ENCODE measurements around the gene RTCB.

The RTCB gene

GRCh38 chr22:32411829-32412592 lies at the start of gene RTCB:
Gene RTCB, minus strand, starts transcription at chr22:32412247. Its CDS starts 91 bp downstream, at chr22:32412156.
- peak; percentile 82 to 90 (median 87) for DNase-seq (ENCODE audit: low read depth in 4 of 4, low spot score in 1 of 4)

DNA sequence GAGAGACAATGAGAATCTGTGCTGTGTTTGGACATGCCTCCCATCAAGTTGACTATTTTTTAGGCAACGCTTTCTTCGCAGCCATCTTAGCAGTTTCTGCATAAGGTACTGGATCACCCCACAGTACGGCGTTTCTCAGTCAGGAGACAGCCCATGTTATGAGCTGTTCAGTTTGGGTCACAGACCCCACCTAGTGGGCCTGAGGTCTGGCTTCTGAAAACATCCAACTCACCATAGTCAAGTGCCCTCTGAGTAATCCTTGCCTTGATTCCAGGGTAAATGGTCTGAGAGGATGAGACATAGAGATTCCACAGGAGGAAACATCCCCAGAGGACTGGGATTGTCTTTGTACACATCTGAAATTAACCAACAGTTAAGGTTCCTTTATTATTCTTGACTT lies 45.0 kb upstream of the RTCB start:
- DNase-seq (ENCODE audit: low read depth in 4 of 4, low spot score in 1 of 4): no peak

DNA sequence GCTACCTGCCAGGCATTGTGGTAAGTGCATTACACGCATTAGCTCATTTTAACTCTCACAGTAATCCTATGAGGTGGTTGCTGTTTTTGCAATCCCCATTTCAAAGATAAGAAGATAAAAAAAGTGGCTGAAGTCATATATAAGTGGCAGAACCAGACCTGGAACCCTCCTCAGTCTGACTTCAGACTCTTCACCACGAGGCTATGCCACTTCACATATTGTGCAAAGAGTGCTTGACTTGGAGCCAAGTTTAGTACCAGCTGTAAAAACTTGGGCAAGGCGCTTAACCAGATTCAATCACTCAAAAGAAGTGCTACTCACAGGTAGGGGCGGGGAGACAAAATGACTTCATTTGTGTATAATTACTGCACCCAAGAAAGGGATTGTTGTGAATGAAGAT lies 36.9 kb upstream of the RTCB start:
- DNase-seq (ENCODE audit: low read depth in 4 of 4, low spot score in 1 of 4): no peak

GRCh38 chr22:32446321-32446720 lies 34.3 kb upstream of the RTCB start:
- DNase-seq (ENCODE audit: low read depth in 4 of 4, low spot score in 1 of 4): no peak

GRCh38 chr22:32444068-32444467 lies 32.0 kb upstream of the RTCB start:
- DNase-seq (ENCODE audit: low read depth in 4 of 4, low spot score in 1 of 4): no peak

GRCh38 chr22:32430352-32430751 lies 18.3 kb upstream of the RTCB start:
- DNase-seq (ENCODE audit: low read depth in 4 of 4, low spot score in 1 of 4): no peak

DNA sequence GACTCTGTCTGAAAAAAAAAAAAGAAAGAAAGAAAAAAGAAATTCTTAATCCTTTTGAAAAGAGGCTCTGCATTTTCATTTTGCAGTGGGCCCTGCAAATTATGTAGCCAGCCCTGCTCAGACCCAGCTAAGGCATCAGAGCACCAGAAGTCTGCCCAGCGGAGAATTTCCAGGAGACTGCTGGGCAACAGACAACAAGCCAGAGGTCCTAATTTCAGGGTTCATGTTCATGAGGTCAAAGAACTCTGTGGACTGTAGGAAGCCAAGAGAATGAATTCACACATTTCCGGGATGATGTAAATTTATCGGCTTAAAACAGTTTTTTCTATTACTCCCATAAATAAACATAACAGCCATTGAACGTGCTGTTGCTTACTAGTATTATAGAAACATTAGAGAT lies 14.8 kb upstream of the RTCB start:
- DNase-seq (ENCODE audit: low read depth in 4 of 4, low spot score in 1 of 4): no peak

- DNase-seq (ENCODE audit: low read depth in 4 of 4, low spot score in 1 of 4): no peak
Measured at GRCh38 chr22:32423664-32424063, 11.6 kb upstream of the RTCB start.

DNA sequence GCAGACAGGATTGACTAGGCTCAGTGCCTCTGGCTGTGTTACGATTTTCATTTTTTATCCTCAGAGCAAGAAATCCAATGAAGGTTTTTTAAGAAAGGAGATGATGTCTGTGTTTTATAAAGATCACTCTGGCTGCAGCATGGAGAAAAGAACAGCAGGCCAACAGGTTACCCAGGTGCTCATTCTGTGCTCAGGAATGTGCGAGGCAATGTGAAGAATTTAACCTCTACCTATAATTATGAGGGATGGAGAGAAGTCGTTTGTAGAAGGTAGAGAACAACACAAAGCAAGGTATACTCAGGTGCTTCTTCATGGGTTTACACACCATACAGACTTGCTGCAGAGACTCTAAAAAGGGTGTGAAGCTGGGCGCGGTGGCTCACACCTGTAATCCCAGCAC lies 10.0 kb upstream of the RTCB start:
- DNase-seq (ENCODE audit: low read depth in 4 of 4, low spot score in 1 of 4): no peak

- DNase-seq (ENCODE audit: low read depth in 4 of 4, low spot score in 1 of 4): no peak
Measured at GRCh38 chr22:32421484-32421883, 9.4 kb upstream of the RTCB start.

- DNase-seq (ENCODE audit: low read depth in 4 of 4, low spot score in 1 of 4): no peak
Measured at GRCh38 chr22:32417906-32418305, 5.9 kb upstream of the RTCB start.

- no peak for DNase-seq (ENCODE audit: low read depth in 4 of 4, low spot score in 1 of 4)
Measured at GRCh38 chr22:32416556-32417085, 4.6 kb upstream of the RTCB start.

DNA sequence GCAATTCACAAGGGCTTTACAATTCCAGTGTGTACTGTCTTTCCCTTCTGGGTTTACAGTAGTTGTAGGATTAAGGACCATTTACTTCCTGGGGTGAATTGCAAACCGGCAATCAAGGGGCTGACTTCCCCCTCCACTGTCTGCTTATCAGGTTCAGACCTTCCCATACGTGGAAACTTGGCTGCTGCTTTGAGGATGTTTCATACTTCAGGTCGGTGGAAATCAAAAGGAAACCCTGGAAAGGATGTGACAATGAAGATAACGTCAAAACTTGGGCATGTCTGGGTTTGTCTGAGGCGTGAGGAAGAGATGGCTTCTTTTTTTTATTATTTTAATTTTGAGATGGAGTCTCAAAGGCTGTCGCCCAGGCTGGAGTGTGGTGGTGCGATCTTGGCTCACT lies 2.1 kb upstream of the RTCB start:
- no peak for DNase-seq (ENCODE audit: low read depth in 4 of 4, low spot score in 1 of 4)

- no peak for DNase-seq (ENCODE audit: low read depth in 4 of 4, low spot score in 1 of 4)
Measured at GRCh38 chr22:32413719-32414118, 1.7 kb upstream of the RTCB start.

DNA sequence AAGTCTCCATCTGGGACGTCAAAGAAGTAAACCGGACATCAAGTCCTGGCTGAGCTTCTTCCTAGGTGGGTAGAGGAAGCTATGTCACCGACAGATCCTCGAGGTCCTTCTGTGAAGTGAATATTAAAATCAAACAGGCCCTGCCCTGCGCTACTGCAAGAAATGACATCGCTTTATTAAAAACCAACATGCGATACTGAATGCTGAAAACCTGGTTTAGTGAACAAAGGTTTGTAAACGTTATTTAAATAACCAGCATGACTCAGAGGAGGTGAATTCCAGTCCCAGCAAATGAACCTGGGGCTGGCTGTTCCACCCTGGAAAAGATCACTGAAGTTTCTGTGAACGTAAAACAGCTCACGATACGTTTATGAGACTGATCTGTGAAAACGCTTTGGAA lies 645 bp downstream of the RTCB start:
- DNase-seq (ENCODE audit: low read depth in 4 of 4, low spot score in 1 of 4): no peak

- DNase-seq (ENCODE audit: low read depth in 4 of 4, low spot score in 1 of 4): no peak
Measured at GRCh38 chr22:32410459-32410858, 1.6 kb downstream of the RTCB start.

DNA sequence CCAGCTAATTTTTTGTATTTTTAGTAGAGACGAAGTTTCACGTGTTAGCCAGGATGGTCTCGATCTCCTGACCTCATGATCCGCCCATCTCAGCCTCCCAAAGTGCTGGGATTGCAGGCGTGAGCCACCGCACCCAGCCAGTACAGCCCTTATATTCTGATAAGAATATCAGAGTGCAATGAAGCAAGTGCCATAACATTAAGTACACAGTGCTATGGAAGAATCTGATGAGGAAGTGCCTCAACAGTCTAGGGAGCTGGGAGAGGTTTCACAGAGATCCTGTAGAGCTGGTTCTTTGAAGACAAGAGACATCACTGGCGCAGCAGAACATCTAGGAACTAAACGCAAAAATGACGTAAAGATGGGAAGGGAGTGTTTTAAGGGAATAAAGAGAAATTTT lies 2.1 kb downstream of the RTCB start:
- DNase-seq (ENCODE audit: low read depth in 4 of 4, low spot score in 1 of 4): no peak

- no peak for DNase-seq (ENCODE audit: low read depth in 4 of 4, low spot score in 1 of 4)
Measured at GRCh38 chr22:32407936-32408335, 4.1 kb downstream of the RTCB start.

DNA sequence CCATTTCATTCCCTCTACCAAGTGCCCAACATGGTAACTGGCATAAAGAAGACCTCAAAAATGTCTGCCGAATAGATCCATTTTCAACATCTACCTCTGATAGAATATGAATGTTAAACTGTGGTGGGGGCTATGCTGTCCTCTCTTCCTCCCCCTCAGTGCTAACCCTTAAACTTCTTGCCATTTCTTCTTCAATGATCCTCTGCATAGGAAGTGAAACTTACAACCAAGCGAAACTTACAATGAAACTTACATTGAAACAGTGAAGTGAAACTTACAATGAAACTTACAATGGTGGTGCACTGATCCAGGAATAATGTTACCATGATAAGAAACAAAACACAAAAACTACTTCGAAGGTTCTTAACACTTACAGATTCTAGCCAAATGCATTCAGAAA lies 4.7 kb downstream of the RTCB start:
- no peak for DNase-seq (ENCODE audit: low read depth in 4 of 4, low spot score in 1 of 4)

GRCh38 chr22:32404021-32404420 lies 8.0 kb downstream of the RTCB start:
- no peak for DNase-seq (ENCODE audit: low read depth in 4 of 4, low spot score in 1 of 4)

GRCh38 chr22:32401486-32401885 lies 10.6 kb downstream of the RTCB start:
- no peak for DNase-seq (ENCODE audit: low read depth in 4 of 4, low spot score in 1 of 4)

- no peak for DNase-seq (ENCODE audit: low read depth in 4 of 4, low spot score in 1 of 4)
Measured at GRCh38 chr22:32396746-32397145, 15.3 kb downstream of the RTCB start.

DNA sequence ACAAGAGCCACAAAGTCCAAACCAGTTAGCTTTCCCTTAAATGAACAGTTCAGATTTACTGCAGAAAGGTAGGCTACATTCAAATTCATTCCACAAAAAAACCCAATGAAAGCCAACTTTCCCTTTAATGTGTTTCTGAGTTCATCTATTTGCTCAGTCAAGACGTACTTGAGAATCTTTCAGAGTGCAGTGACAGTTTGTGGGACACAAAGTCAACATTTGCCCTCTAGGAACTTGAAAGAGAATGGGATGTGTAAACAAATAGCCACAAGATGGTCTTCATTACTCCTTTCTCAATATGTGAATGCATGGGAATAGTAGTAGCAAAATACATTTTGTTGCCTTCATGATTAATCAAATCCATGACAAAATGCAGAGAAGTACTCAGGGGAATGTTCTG lies 15.8 kb downstream of the RTCB start:
- no peak for DNase-seq (ENCODE audit: low read depth in 4 of 4, low spot score in 1 of 4)
